Suprapubic skin (tissue), 4 donors: ENCODE data around the gene ATRN.

Source experiments
- EP300 ChIP-seq: sonication (generic); formaldehyde crosslinking; IDR thresholded peaks from one replicate; pipeline ENCODE4 v1.6.1; 2017; ENCODE audit warnings: antibody characterized with exemption
- POLR2A ChIP-seq, 2 donors: fragments of 450-650 bp; IDR thresholded peaks; one replicate each; pipeline ENCODE4 v1.6.1; 2017; ENCODE audit warnings: antibody characterized with exemption in 2 of 2, mild to moderate bottlenecking in 2 of 2, moderate library complexity in 2 of 2
- POLR2AphosphoS5 ChIP-seq, 3 donors: sonication (generic); formaldehyde crosslinking; IDR thresholded peaks; one replicate each; pipeline ENCODE4 v1.6.1; 2017; ENCODE audit warnings: antibody characterized with exemption in 3 of 3
- TF ChIP-seq, protein P1 (sequence below), 2 donors: fragments of 200-600 bp in 1 of 2; fragments of 450-650 bp in 1 of 2; sonication (generic) in 1 of 2; IDR thresholded peaks; one replicate each; pipeline ENCODE4 v1.5.1; 2016 to 2019; ENCODE audit warnings: antibody characterized with exemption in 2 of 2, mild to moderate bottlenecking in 1 of 2, moderate library complexity in 1 of 2

DNA sequence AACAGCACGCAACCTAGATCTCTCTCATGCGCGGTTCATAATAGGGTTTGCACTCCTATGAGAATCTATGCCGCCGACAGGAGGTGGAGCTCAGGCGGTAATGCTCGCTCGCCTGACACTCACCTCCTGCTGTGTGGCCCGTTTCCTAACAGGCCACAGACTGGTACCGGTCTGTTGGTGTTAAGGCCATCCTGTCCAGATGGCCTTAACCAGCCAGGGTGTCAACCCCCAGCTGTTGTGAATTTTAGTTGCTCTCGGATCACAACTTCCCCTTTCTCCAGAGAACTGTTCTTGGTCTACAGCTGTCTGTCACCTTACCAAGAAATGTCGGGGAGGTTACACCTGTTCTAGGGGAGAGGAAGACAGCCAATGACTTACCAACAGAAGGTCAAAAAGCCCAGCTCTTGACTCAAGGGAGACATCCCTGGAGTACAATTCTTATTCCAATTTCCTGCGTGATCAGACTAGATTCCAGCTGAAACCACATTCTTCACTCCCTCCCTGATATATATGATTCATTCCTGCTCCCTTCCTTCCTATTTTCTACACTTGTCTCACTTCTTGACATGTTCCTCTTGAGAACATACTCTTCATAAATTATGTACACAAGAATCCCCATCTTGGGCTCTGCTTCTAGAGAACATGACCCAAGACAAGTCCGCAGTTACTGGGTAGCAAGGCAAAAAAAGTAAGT, 40.3 kb upstream of the ATRN start:
- TF ChIP-seq, protein P1, sequence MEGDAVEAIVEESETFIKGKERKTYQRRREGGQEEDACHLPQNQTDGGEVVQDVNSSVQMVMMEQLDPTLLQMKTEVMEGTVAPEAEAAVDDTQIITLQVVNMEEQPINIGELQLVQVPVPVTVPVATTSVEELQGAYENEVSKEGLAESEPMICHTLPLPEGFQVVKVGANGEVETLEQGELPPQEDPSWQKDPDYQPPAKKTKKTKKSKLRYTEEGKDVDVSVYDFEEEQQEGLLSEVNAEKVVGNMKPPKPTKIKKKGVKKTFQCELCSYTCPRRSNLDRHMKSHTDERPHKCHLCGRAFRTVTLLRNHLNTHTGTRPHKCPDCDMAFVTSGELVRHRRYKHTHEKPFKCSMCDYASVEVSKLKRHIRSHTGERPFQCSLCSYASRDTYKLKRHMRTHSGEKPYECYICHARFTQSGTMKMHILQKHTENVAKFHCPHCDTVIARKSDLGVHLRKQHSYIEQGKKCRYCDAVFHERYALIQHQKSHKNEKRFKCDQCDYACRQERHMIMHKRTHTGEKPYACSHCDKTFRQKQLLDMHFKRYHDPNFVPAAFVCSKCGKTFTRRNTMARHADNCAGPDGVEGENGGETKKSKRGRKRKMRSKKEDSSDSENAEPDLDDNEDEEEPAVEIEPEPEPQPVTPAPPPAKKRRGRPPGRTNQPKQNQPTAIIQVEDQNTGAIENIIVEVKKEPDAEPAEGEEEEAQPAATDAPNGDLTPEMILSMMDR (IDR thresholded peaks at IDR 0.05): no peak
- no peak for TF ChIP-seq POLR2A (IDR thresholded peaks at IDR 0.05)
- TF ChIP-seq POLR2AphosphoS5 (IDR thresholded peaks at IDR 0.05): no peak
- no peak for TF ChIP-seq EP300
